RWPE2 (cell line): Measurements from ENCODE around the gene ABCA12.

Source experiments
- ATAC-seq: fragments of 200-7000 bp; cut with Tn5 transposase; 3 replicates; pipeline ENCODE4 v1.9.1; 2021; ENCODE audit warnings: low read depth
- DNase-seq: peaks from one replicate; pipeline ENCODE4 v3.0.0-alpha.2; 2020; ENCODE audit warnings: low spot score
- H3K27ac ChIP-seq: fragments of 450-650 bp; 2 replicates; pipeline ENCODE4 v1.5.1; 2017; ENCODE audit warnings: mild to moderate bottlenecking; ENCODE audit not compliant: poor library complexity, severe bottlenecking
- H3K27me3 ChIP-seq: fragments of 250-450 bp; sonication (Bioruptor Pico); 2 replicates; pipeline ENCODE4 v1.5.1; 2021; ENCODE audit warnings: mild to moderate bottlenecking, moderate library complexity; ENCODE audit not compliant: insufficient read depth, poor library complexity, severe bottlenecking
- H3K36me3 ChIP-seq: fragments of 250-450 bp; sonication (Bioruptor Pico); 2 replicates; pipeline ENCODE4 v1.5.1; 2020; ENCODE audit warnings: low read depth, mild to moderate bottlenecking, moderate library complexity
- H3K4me1 ChIP-seq: fragments of 250-450 bp; sonication (Bioruptor Pico); 2 replicates; pipeline ENCODE4 v1.5.1; 2021; ENCODE audit warnings: mild to moderate bottlenecking, moderate library complexity; ENCODE audit not compliant: insufficient read depth, poor library complexity, severe bottlenecking
- H3K4me3 ChIP-seq: fragments of 250-450 bp; sonication (Bioruptor Pico); 2 replicates; pipeline ENCODE4 v1.5.1; 2021; ENCODE audit warnings: mild to moderate bottlenecking, moderate library complexity; ENCODE audit not compliant: severe bottlenecking
- H3K9me3 ChIP-seq: fragments of 250-450 bp; sonication (Bioruptor Pico); 2 replicates; pipeline ENCODE4 v1.5.1; 2021; ENCODE audit warnings: mild to moderate bottlenecking, moderate library complexity; ENCODE audit not compliant: severe bottlenecking
- CTCF ChIP-seq: fragments of 450-650 bp; IDR thresholded peaks from one replicate; pipeline ENCODE4 v1.5.1; 2017; ENCODE audit warnings: mild to moderate bottlenecking, moderate library complexity; ENCODE audit not compliant: poor library complexity, severe bottlenecking

ABCA12 gene

GRCh38 chr2:215036314-215036713 is 102.1 kb downstream of the ABCA12 start:
- H3K9me3 ChIP-seq = no peaks in the 10 kb centered on the region
- ATAC-seq (no peak), DNase-seq (no peak)
- no peaks in the 10 kb centered on the region for H3K36me3 ChIP-seq
- no peak overlapping the region for H3K4me3 ChIP-seq
- no peaks in the 10 kb centered on the region for H3K27me3 ChIP-seq
- TF ChIP-seq CTCF = no peak
- H3K4me1 ChIP-seq = no peaks in the 10 kb centered on the region
- H3K27ac ChIP-seq = no peak overlapping the region

- Histone ChIP-seq H3K4me1 (no peaks in the 10 kb centered on the region), H3K27ac (no peak overlapping the region), H3K4me3 (no peak overlapping the region), H3K9me3 (no peaks in the 10 kb centered on the region), H3K36me3 (no peaks in the 10 kb centered on the region), H3K27me3 (no peaks in the 10 kb centered on the region)
- no peak for TF ChIP-seq CTCF
- no peak for DNase-seq
- no peak for ATAC-seq
These were observed 104.3 kb downstream of the ABCA12 start for GRCh38 chr2:215034154-215034553.

- Histone ChIP-seq H3K27ac (no peak overlapping the region), H3K4me3 (no peak overlapping the region), H3K4me1 (no peaks in the 10 kb centered on the region), H3K36me3 (no peaks in the 10 kb centered on the region), H3K9me3 (no peaks in the 10 kb centered on the region), H3K27me3 (no peaks in the 10 kb centered on the region)
- no peak for ATAC-seq
- no peak for TF ChIP-seq CTCF
- DNase-seq = no peak
These were observed 106.3 kb downstream of the ABCA12 start for GRCh38 chr2:215032153-215032552.

- no peaks in the 10 kb centered on the region for H3K9me3 ChIP-seq
- no peak for DNase-seq
- no peaks in the 10 kb centered on the region for H3K36me3 ChIP-seq
- ATAC-seq = no peak
- H3K27ac ChIP-seq = no peak overlapping the region
- no peaks in the 10 kb centered on the region for H3K27me3 ChIP-seq
- no peak overlapping the region for H3K4me3 ChIP-seq
- no peaks in the 10 kb centered on the region for H3K4me1 ChIP-seq
- TF ChIP-seq CTCF = no peak
These were observed 107.1 kb downstream of the ABCA12 start for GRCh38 chr2:215031321-215031720.

- H3K27ac ChIP-seq = no peak overlapping the region
- TF ChIP-seq CTCF = no peak
- DNase-seq = no peak
- H3K4me1 ChIP-seq = no peaks in the 10 kb centered on the region
- no peaks in the 10 kb centered on the region for H3K9me3 ChIP-seq
- no peak overlapping the region for H3K4me3 ChIP-seq
- H3K36me3 ChIP-seq = no peaks in the 10 kb centered on the region
- no peaks in the 10 kb centered on the region for H3K27me3 ChIP-seq
- no peak for ATAC-seq
These were observed 108.5 kb downstream of the ABCA12 start for GRCh38 chr2:215029936-215030335.
